OCI-LY7 (cell line): ENCODE data around the gene MAL.

ENCODE experiments used
- EZH2phosphoT487 ChIP-seq: fragments of 200-600 bp; sonication (generic); IDR thresholded peaks from 2 replicates; pipeline ENCODE4 v1.6.1; 2018; ENCODE audit warnings: low read depth, borderline replicate concordance, mild to moderate bottlenecking, mixed run types, antibody characterized with exemption, low read length, moderate library complexity, mixed read lengths
- TF ChIP-seq, protein P1 (sequence below): fragments of 200-600 bp; sonication (generic); conservative IDR thresholded peaks from 2 replicates; pipeline ENCODE4 v1.5.1; 2014; ENCODE audit warnings: mild to moderate bottlenecking, antibody characterized with exemption, low read length, moderate library complexity, mixed read lengths

DNA sequence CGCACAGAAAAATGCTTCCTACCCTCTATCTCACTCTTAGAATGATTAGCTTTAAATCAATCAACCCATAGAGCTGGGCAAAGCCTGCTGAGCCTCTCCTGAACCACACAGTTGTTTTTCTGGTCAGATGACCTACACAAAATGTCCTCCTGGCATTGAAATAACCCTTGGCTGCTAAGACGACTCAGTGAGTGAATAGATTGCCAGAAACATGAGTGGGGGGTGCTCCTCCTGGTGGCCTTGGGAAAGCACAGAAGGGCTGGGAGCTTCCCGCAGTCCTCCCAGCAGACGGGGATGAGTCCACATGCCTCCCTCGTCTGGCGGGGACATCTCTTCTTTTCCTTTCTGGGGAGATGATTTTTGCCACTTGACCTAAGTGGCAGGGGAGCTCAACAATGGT, 14.9 kb downstream of the MAL start:
- TF ChIP-seq, protein P1, sequence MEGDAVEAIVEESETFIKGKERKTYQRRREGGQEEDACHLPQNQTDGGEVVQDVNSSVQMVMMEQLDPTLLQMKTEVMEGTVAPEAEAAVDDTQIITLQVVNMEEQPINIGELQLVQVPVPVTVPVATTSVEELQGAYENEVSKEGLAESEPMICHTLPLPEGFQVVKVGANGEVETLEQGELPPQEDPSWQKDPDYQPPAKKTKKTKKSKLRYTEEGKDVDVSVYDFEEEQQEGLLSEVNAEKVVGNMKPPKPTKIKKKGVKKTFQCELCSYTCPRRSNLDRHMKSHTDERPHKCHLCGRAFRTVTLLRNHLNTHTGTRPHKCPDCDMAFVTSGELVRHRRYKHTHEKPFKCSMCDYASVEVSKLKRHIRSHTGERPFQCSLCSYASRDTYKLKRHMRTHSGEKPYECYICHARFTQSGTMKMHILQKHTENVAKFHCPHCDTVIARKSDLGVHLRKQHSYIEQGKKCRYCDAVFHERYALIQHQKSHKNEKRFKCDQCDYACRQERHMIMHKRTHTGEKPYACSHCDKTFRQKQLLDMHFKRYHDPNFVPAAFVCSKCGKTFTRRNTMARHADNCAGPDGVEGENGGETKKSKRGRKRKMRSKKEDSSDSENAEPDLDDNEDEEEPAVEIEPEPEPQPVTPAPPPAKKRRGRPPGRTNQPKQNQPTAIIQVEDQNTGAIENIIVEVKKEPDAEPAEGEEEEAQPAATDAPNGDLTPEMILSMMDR = no peak
- no peak for TF ChIP-seq EZH2phosphoT487
